ENCODE results near the gene CRABP1.

DNA sequence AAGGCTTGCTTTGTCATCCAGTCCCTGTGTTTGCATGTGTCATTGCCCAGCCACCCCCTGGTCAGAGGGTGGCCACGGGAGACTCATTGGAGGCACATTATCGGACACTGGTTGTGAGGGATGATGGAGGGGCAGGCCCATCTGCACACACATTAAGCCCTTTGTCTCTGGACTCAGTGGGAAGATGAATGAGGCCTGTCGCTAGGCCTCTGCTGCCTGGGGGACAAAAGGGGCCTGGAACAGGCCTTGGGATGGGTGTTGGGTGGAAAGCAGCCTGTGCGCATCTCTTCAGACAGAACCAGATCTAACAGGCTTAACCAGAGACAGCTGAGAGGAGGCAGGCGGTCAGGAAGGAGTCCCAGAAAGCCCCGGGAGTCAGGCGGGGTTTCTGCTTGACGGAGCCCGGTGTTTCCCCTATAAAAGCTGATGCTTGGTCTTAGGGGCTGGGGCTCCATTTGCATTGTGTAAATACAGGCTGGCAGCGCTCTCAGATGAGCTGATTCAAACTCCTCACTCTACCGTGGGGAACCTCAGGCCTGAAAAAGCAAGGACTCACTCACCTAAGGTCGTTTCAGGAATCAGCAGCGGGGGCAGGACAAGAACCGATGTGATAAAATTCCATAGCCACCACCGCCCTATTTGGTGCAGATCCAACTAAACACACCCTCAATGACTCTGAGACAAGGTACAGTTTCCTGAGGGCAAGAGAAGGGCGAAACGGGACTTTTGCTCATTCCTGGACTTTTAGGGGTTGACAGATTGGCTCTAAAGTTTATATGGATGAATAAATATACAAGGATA, 23.7 kb upstream of the CRABP1 start:
- TF ChIP-seq, protein P1, sequence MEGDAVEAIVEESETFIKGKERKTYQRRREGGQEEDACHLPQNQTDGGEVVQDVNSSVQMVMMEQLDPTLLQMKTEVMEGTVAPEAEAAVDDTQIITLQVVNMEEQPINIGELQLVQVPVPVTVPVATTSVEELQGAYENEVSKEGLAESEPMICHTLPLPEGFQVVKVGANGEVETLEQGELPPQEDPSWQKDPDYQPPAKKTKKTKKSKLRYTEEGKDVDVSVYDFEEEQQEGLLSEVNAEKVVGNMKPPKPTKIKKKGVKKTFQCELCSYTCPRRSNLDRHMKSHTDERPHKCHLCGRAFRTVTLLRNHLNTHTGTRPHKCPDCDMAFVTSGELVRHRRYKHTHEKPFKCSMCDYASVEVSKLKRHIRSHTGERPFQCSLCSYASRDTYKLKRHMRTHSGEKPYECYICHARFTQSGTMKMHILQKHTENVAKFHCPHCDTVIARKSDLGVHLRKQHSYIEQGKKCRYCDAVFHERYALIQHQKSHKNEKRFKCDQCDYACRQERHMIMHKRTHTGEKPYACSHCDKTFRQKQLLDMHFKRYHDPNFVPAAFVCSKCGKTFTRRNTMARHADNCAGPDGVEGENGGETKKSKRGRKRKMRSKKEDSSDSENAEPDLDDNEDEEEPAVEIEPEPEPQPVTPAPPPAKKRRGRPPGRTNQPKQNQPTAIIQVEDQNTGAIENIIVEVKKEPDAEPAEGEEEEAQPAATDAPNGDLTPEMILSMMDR (IDR thresholded peaks at IDR 0.05), result no peak
- TF ChIP-seq POLR2A (IDR thresholded peaks at IDR 0.05), result no peak

Measured in thyroid gland (tissue), 4 donors.